SU-DHL-6 (cell line): ENCODE data around the gene NMT1.

ENCODE experiments used
- CTCF ChIP-seq: fragments of 200-600 bp; sonication (generic); IDR thresholded peaks from one replicate; pipeline ENCODE4 v1.5.1; 2017; ENCODE audit warnings: antibody characterized with exemption, mild to moderate bottlenecking, low read length, moderate library complexity; ENCODE audit not compliant: insufficient read depth, poor library complexity, severe bottlenecking
- EZH2phosphoT487 ChIP-seq: fragments of 200-600 bp; sonication (generic), shearing (Covaris generic); conservative IDR thresholded peaks from 2 replicates; pipeline ENCODE4 v1.6.1; 2018; ENCODE audit warnings: mild to moderate bottlenecking, antibody characterized with exemption, low read length, moderate library complexity, mixed read lengths

GRCh38 chr17:45120558-45120957, 59.4 kb downstream of the NMT1 start:
- TF ChIP-seq CTCF (no peak), EZH2phosphoT487 (no peak)
